Epithelial cell of esophagus (primary cell): ENCODE measurements around the gene DCAF17.

ENCODE experiments used
- DNase-seq: peaks from one replicate; pipeline ENCODE4 v3.0.0; 2010; ENCODE audit warnings: low read depth
- H3K4me3 ChIP-seq: 2 replicates; pipeline ENCODE4 v1.5.1; 2011; ENCODE audit warnings: mild to moderate bottlenecking, low read length, control low read depth
- TF ChIP-seq, protein P1 (sequence below): IDR thresholded peaks from 2 replicates; pipeline ENCODE4 v1.5.1; 2011; ENCODE audit warnings: low read depth, mild to moderate bottlenecking, low read length, control low read depth, inconsistent platforms; ENCODE audit not compliant: insufficient read depth; ENCODE audit errors: missing control alignments

Gene DCAF17, protein sequence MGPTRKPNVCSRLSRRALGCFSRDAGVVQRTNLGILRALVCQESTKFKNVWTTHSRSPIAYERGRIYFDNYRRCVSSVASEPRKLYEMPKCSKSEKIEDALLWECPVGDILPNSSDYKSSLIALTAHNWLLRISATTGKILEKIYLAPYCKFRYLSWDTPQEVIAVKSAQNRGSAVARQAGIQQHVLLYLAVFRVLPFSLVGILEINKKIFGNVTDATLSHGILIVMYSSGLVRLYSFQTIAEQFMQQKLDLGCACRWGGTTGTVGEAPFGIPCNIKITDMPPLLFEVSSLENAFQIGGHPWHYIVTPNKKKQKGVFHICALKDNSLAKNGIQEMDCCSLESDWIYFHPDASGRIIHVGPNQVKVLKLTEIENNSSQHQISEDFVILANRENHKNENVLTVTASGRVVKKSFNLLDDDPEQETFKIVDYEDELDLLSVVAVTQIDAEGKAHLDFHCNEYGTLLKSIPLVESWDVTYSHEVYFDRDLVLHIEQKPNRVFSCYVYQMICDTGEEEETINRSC

DNA sequence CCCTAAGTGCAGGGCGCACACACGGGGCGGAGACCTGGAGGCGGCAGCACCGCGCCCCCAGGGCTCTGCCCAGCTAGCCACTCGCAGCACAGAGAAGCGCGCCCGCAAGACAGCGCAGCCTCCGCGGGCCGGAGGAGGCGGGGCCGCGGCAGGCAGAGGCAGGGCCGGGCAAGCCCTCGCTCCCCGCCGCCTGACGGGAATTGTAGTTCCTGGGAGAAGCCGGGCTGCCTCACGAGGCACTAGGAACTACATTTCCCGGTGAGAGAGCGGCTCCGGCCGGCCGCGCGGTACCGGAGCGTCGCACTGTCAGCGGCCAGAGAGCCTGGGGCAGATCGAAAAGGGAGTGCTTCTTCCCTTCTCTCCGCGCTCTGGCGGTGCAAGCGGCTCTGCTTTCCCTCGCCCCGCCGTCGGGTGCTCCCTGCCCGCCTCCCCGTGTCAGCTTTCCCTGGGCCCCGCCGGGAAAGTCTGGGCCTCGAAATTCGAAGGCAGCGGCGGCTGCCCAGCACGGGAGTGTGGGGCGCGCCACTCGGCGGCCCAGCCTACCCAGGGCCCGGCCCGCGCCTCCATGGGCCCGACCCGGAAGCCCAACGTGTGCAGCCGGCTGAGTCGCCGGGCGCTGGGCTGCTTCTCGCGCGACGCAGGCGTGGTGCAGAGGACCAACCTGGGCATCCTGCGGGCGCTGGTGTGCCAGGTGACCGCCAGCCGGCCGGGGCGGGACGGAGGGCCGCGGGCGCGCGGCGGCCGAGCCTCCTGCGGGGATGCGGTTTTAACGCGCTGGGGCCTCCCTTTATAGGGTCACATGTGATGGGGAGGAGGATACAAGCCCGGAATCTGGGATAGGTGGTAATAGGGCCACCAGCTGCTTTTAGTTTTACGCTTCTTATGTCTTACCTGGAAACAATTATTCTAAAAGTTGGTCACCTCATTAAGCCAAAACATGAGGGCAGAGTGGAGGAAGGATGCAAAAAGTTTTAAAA is at the start of gene DCAF17:
DCAF17 (plus strand) TSS at position 214 of the 977 bp plus-strand sequence; CDS start at position 566, 352 bp downstream.
- H3K4me3 ChIP-seq = peak within 1 kb of the TSS; percentile 87
- peak; percentile 98 for DNase-seq
- TF ChIP-seq, protein P1, sequence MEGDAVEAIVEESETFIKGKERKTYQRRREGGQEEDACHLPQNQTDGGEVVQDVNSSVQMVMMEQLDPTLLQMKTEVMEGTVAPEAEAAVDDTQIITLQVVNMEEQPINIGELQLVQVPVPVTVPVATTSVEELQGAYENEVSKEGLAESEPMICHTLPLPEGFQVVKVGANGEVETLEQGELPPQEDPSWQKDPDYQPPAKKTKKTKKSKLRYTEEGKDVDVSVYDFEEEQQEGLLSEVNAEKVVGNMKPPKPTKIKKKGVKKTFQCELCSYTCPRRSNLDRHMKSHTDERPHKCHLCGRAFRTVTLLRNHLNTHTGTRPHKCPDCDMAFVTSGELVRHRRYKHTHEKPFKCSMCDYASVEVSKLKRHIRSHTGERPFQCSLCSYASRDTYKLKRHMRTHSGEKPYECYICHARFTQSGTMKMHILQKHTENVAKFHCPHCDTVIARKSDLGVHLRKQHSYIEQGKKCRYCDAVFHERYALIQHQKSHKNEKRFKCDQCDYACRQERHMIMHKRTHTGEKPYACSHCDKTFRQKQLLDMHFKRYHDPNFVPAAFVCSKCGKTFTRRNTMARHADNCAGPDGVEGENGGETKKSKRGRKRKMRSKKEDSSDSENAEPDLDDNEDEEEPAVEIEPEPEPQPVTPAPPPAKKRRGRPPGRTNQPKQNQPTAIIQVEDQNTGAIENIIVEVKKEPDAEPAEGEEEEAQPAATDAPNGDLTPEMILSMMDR = no peak

- TF ChIP-seq, protein P1 = no peak
- DNase-seq = no peak
- no peak overlapping the region for H3K4me3 ChIP-seq
These were observed 47.4 kb upstream of the DCAF17 start for GRCh38 chr2:171386627-171387026.

- H3K4me3 ChIP-seq = no peak overlapping the region
- no peak for DNase-seq
- TF ChIP-seq, protein P1 = no peak
These were observed 47.0 kb upstream of the DCAF17 start for GRCh38 chr2:171387052-171387451.

DNA sequence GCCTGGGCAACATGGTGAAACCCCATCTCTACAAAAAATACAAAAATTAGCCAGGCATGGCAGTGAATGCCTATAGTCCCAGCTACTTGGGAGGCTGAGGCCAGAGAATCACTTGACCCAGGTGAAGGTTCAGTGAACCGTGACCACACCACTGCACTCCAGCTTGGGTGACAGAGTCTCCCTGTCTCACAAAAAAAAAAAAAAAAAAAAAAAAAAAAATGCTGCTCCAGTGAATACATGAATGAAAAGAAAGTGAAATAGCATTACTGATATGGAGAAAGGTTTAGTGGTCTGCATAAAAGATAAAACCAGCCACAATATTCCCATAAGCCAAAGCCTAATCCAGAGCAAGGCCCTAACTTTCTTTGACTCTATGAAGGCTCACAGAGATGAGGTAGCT is 44.7 kb upstream of the DCAF17 start:
- H3K4me3 ChIP-seq = no peak overlapping the region
- TF ChIP-seq, protein P1 = no peak
- no peak for DNase-seq

GRCh38 chr2:171389780-171390179 is 44.2 kb upstream of the DCAF17 start:
- H3K4me3 ChIP-seq = no peak overlapping the region
- DNase-seq = no peak
- TF ChIP-seq, protein P1 = no peak

DNA sequence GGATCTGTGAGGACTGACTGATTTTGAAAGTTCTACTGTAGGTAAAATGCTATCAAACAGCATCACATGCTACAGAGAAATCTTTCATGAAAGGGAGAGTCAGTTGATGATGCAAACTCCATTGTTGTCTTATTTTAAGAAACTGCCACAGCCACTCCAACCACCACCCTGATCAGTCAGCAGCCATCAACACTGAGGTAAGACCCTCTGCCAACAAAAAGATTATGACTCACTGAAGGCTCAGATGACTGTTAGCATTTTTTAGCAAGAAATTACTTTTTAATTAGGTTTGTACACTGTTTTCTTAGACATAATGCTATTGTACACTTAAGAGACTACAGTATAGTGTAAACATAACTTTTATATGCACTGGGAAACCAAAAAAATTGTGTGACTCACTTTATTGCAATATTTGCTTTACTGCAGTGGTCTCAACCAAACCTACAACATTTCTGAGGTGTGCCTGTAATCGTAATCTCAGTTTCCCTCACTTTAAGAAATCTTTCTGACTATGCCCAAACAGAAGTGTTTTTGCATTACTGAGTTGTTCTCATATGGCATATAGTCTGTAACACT is 43.0 kb upstream of the DCAF17 start:
- H3K4me3 ChIP-seq = no peak overlapping the region
- TF ChIP-seq, protein P1 = no peak
- peak; percentile 78 for DNase-seq
